Glutamatergic neuron (in vitro differentiated cells): Measurements from ENCODE around the gene AUTS2. TPM values are rescaled to one million over a fixed set of nuclear protein-coding genes. Genes with fewer than 3 reads are reported as not detected.

ENCODE experiments used
- DNase-seq: peaks from one replicate; pipeline ENCODE4 v3.0.0; 2022
- H3K27ac Mint-ChIP-seq: one replicate; pipeline ENCODE4 v1.8.0; 2020; ENCODE audit warnings: mild to moderate bottlenecking, mixed read lengths, inconsistent platforms; ENCODE audit not compliant: unreplicated experiment
- H3K27me3 Mint-ChIP-seq: one replicate; pipeline ENCODE4 v1.8.0; 2020; ENCODE audit warnings: mild to moderate bottlenecking, moderate library complexity, mixed read lengths, inconsistent platforms; ENCODE audit not compliant: unreplicated experiment
- H3K36me3 Mint-ChIP-seq: one replicate; pipeline ENCODE4 v1.8.0; 2020; ENCODE audit warnings: mild to moderate bottlenecking, mixed read lengths, inconsistent platforms; ENCODE audit not compliant: unreplicated experiment
- H3K4me1 Mint-ChIP-seq: one replicate; pipeline ENCODE4 v1.8.0; 2020; ENCODE audit warnings: mild to moderate bottlenecking, low read depth, mixed read lengths, inconsistent platforms; ENCODE audit not compliant: unreplicated experiment
- H3K4me3 Mint-ChIP-seq: one replicate; pipeline ENCODE4 v1.8.0; 2020; ENCODE audit warnings: mild to moderate bottlenecking, mixed read lengths, inconsistent platforms; ENCODE audit not compliant: unreplicated experiment
- H3K9me3 Mint-ChIP-seq: one replicate; pipeline ENCODE4 v1.8.0; 2020; ENCODE audit warnings: mild to moderate bottlenecking, moderate library complexity, mixed read lengths, inconsistent platforms; ENCODE audit not compliant: unreplicated experiment
- total RNA-seq: library from RNA; stranded (reverse); fragmentation: NEBNext Ultra II Directional; extraction: Animal tissue kit (Norgen Biotek cat#: 25700); gene quantifications from one replicate; pipeline ENCODE4 v1.2.1, GENCODE V29; 2021; ENCODE audit not compliant: unreplicated experiment
- TF ChIP-seq, protein P1 (sequence below): fragments of 200-600 bp; sonication (generic); IDR thresholded peaks from one replicate; pipeline ENCODE4 v1.5.0; 2021; ENCODE audit not compliant: partially characterized antibody, unreplicated experiment

Gene AUTS2
- total RNA-seq, 1 donor from 2014 or later, result 300 TPM

GRCh38 chr7:70484255-70484654, 886.0 kb downstream of the AUTS2 start:
- Mint-ChIP-seq H3K27me3 (peaks cover 9% of the 10 kb centered on the region), H3K36me3 (peaks cover 15% of the 10 kb centered on the region), H3K9me3 (peaks cover 18% of the 10 kb centered on the region), H3K27ac (no peak overlapping the region), H3K4me1 (peaks cover 40% of the 10 kb centered on the region), H3K4me3 (no peak overlapping the region)
- TF ChIP-seq, protein P1, sequence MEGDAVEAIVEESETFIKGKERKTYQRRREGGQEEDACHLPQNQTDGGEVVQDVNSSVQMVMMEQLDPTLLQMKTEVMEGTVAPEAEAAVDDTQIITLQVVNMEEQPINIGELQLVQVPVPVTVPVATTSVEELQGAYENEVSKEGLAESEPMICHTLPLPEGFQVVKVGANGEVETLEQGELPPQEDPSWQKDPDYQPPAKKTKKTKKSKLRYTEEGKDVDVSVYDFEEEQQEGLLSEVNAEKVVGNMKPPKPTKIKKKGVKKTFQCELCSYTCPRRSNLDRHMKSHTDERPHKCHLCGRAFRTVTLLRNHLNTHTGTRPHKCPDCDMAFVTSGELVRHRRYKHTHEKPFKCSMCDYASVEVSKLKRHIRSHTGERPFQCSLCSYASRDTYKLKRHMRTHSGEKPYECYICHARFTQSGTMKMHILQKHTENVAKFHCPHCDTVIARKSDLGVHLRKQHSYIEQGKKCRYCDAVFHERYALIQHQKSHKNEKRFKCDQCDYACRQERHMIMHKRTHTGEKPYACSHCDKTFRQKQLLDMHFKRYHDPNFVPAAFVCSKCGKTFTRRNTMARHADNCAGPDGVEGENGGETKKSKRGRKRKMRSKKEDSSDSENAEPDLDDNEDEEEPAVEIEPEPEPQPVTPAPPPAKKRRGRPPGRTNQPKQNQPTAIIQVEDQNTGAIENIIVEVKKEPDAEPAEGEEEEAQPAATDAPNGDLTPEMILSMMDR, result no peak
- DNase-seq, result no peak

GRCh38 chr7:70486977-70487376, 888.7 kb downstream of the AUTS2 start:
- peaks cover 31% of the 10 kb centered on the region for H3K4me1 Mint-ChIP-seq
- H3K36me3 Mint-ChIP-seq, result peaks cover 20% of the 10 kb centered on the region
- peak overlapping the region; percentile 11 for H3K27ac Mint-ChIP-seq
- TF ChIP-seq, protein P1, result no peak
- no peak overlapping the region for H3K4me3 Mint-ChIP-seq
- peaks cover 4% of the 10 kb centered on the region for H3K27me3 Mint-ChIP-seq
- peaks cover 10% of the 10 kb centered on the region for H3K9me3 Mint-ChIP-seq
- DNase-seq, result no peak

- H3K27me3 Mint-ChIP-seq, result peaks cover 4% of the 10 kb centered on the region
- peaks cover 9% of the 10 kb centered on the region for H3K9me3 Mint-ChIP-seq
- H3K27ac Mint-ChIP-seq, result peak overlapping the region; percentile 40
- peak; percentile 63 for DNase-seq
- TF ChIP-seq, protein P1, result no peak
- peak overlapping the region; percentile 4 for H3K4me3 Mint-ChIP-seq
- H3K4me1 Mint-ChIP-seq, result peaks cover 26% of the 10 kb centered on the region
- peaks cover 20% of the 10 kb centered on the region for H3K36me3 Mint-ChIP-seq
Observed at GRCh38 chr7:70487428-70487827, 889.2 kb downstream of the AUTS2 start.

GRCh38 chr7:70487886-70488285, 889.6 kb downstream of the AUTS2 start:
- peaks cover 4% of the 10 kb centered on the region for H3K27me3 Mint-ChIP-seq
- peaks cover 23% of the 10 kb centered on the region for H3K4me1 Mint-ChIP-seq
- H3K4me3 Mint-ChIP-seq, result peak overlapping the region; percentile 4
- H3K27ac Mint-ChIP-seq, result peak overlapping the region; percentile 40
- TF ChIP-seq, protein P1, result no peak
- H3K9me3 Mint-ChIP-seq, result peaks cover 8% of the 10 kb centered on the region
- no peak for DNase-seq
- peaks cover 20% of the 10 kb centered on the region for H3K36me3 Mint-ChIP-seq

DNA sequence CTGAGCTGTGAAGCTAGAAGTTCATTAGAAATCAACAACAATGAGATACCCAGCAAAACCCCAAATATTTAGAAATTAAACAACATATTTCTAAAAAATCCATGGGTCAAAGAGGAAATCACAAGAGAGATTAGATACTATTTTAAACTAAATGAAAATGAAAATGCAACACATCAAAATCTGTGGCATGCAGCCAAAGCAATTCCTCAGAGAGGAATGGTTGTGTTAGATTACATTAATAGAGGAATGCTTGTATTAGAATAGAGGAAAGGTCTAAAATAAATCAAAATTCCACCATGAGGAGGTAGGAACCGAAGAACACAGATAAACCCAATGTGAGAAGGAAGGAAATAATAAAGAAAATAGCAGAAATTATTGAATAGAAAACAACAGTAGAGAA, 891.5 kb downstream of the AUTS2 start:
- Mint-ChIP-seq H3K9me3 (peaks cover 8% of the 10 kb centered on the region), H3K4me1 (peaks cover 23% of the 10 kb centered on the region), H3K27ac (no peak overlapping the region), H3K4me3 (no peak overlapping the region), H3K36me3 (peaks cover 14% of the 10 kb centered on the region), H3K27me3 (peaks cover 4% of the 10 kb centered on the region)
- DNase-seq, result no peak
- TF ChIP-seq, protein P1, result no peak
